Measurements from ENCODE around the gene CRTAC1. TPM values are rescaled to one million over a fixed set of nuclear protein-coding genes. Genes with fewer than 3 reads are reported as not detected.
A peak's percentile ranks its signal among the peaks of the same experiment; 100 is the strongest.

The CRTAC1 gene
- total and polyA plus RNA-seq, 2 experiments from 2014 or later = 0.47 to 1.2 TPM

- Histone ChIP-seq H3K27me3 (ENCODE audit: insufficient read depth) (no peaks in the 10 kb centered on the region), H4K20me1 (replicated peaks; ENCODE audit: insufficient read depth) (no peaks in the 10 kb centered on the region), H2AFZ (no peak overlapping the region), H3K36me3 (ENCODE audit: insufficient read depth) (no peaks in the 10 kb centered on the region), H3K4me2 (no peak overlapping the region), H3K27ac (ENCODE audit: low read depth) (no peak overlapping the region), H3K4me1 (ENCODE audit: insufficient read depth) (peaks cover 23% of the 10 kb centered on the region), H3K9me2 (ENCODE audit: insufficient read depth) (no peaks in the 10 kb centered on the region), H3K4me3 (no peak overlapping the region), H3F3A (replicated peaks; ENCODE audit: low read depth) (no peaks in the 10 kb centered on the region), H3K79me2 (replicated peaks; ENCODE audit: insufficient read depth) (no peaks in the 10 kb centered on the region)
- no peak overlapping the region for H3K4me3 Mint-ChIP-seq
- H3K4me1 Mint-ChIP-seq = peaks cover 45% of the 10 kb centered on the region
- TF ChIP-seq ZNF114 (CRISPR knock-in tag; IDR thresholded peaks at IDR 0.05) (no peak), POLR2AphosphoS5 (IDR thresholded peaks at IDR 0.05; ENCODE audit: low read depth) (no peak), EZH2 (IDR thresholded peaks at IDR 0.05; ENCODE audit: low read depth, unreplicated experiment) (no peak), CTCF (conservative IDR thresholded peaks at IDR 0.05; ENCODE audit: low read depth in 2 of 2) (no peak)
- H3K36me3 Mint-ChIP-seq (ENCODE audit: low read depth) = no peaks in the 10 kb centered on the region
- no peak overlapping the region for H3K27ac Mint-ChIP-seq
- no peaks in the 10 kb centered on the region for H3K9me3 Mint-ChIP-seq
- H3K27me3 Mint-ChIP-seq (ENCODE audit: insufficient read depth, low read depth, poor library complexity) = peaks cover 19% of the 10 kb centered on the region
- ATAC-seq (no peak), DNase-seq (ENCODE audit: low spot score) (no peak)
These were observed 166.6 kb downstream of the CRTAC1 start for GRCh38 chr10:97863808-97864207.

GRCh38 chr10:97861924-97862323, 168.5 kb downstream of the CRTAC1 start:
- H3K79me2 ChIP-seq (replicated peaks; ENCODE audit: insufficient read depth) = no peaks in the 10 kb centered on the region
- H3K4me1 ChIP-seq (ENCODE audit: insufficient read depth) = peaks cover 19% of the 10 kb centered on the region
- H4K20me1 ChIP-seq (replicated peaks; ENCODE audit: insufficient read depth) = no peaks in the 10 kb centered on the region
- H3K4me2 ChIP-seq = peak overlapping the region; percentile 42; the same call in 1 of the 2 replicates
- Mint-ChIP-seq H3K4me3 (peak overlapping the region; percentile 13; the same call in 1 of the 3 replicates), H3K27ac (no peak overlapping the region), H3K4me1 (peaks cover 40% of the 10 kb centered on the region), H3K9me3 (no peaks in the 10 kb centered on the region), H3K27me3 (ENCODE audit: insufficient read depth, low read depth, poor library complexity) (peaks cover 19% of the 10 kb centered on the region), H3K36me3 (ENCODE audit: low read depth) (no peaks in the 10 kb centered on the region)
- H2AFZ ChIP-seq = no peak overlapping the region
- no peaks in the 10 kb centered on the region for H3K9me2 ChIP-seq (ENCODE audit: insufficient read depth)
- no peak overlapping the region for H3K4me3 ChIP-seq
- H3F3A ChIP-seq (replicated peaks; ENCODE audit: low read depth) = no peaks in the 10 kb centered on the region
- no peaks in the 10 kb centered on the region for H3K27me3 ChIP-seq (ENCODE audit: insufficient read depth)
- DNase-seq (ENCODE audit: low spot score) (peak; percentile 87), ATAC-seq (peak; percentile 90)
- H3K27ac ChIP-seq (ENCODE audit: low read depth) = no peak overlapping the region
- no peaks in the 10 kb centered on the region for H3K36me3 ChIP-seq (ENCODE audit: insufficient read depth)
- no peak for TF ChIP-seq NANOG (IDR thresholded peaks at IDR 0.05; ENCODE audit: borderline replicate concordance)
- no peak for TF ChIP-seq EZH2phosphoT487 (IDR thresholded peaks at IDR 0.05; ENCODE audit: unreplicated experiment)
- TF ChIP-seq CREB1 (CRISPR knock-in tag; IDR thresholded peaks at IDR 0.05; ENCODE audit: low read depth) = no peak
- TF ChIP-seq EZH2 (IDR thresholded peaks at IDR 0.05; ENCODE audit: low read depth, unreplicated experiment) = no peak
- no peak for TF ChIP-seq ZNF114 (CRISPR knock-in tag; IDR thresholded peaks at IDR 0.05)
- TF ChIP-seq ZNF462 (CRISPR knock-in tag; IDR thresholded peaks at IDR 0.05) = no peak
- no peak for TF ChIP-seq POLR2AphosphoS5 (IDR thresholded peaks at IDR 0.05; ENCODE audit: low read depth)
- TF ChIP-seq REST (IDR thresholded peaks at IDR 0.05; ENCODE audit: unreplicated experiment) = no peak
- no peak for TF ChIP-seq ZNF331 (CRISPR knock-in tag; IDR thresholded peaks at IDR 0.05; ENCODE audit: low read depth)
- no peak for TF ChIP-seq STAT1 (IDR thresholded peaks at IDR 0.05; ENCODE audit: unreplicated experiment)

All from GM23338 (cell line).